NB4 (cell line): Measurements from ENCODE around the gene USP3.

Experiments used
- CTCF ChIP-seq: IDR thresholded peaks from one replicate; pipeline ENCODE4 v1.5.1; 2012; ENCODE audit warnings: low read depth, low read length
- MAX ChIP-seq: IDR thresholded peaks from 2 replicates; pipeline ENCODE4 v1.6.1; 2011; ENCODE audit warnings: low read depth, low read length
- MYC ChIP-seq: IDR thresholded peaks from 2 replicates; pipeline ENCODE4 v1.6.1; 2011; ENCODE audit warnings: low read depth, low read length
- POLR2A ChIP-seq: IDR thresholded peaks from 2 replicates; pipeline ENCODE4 v1.6.1; 2011; ENCODE audit warnings: mild to moderate bottlenecking; ENCODE audit not compliant: insufficient read length; ENCODE audit errors: extremely low read depth

- TF ChIP-seq CTCF: no peak
- no peak for TF ChIP-seq POLR2A
- no peak for TF ChIP-seq MYC
- no peak for TF ChIP-seq MAX
Measured at GRCh38 chr15:63484433-63485186, 19.8 kb upstream of the USP3 start.
